SK-N-SH treated with all-trans-retinoic acid at 6 μM for 48 hours (cell line): ENCODE results near the gene TSPAN14.

ENCODE experiments used
- ARNTL ChIP-seq: fragments of 450-650 bp; formaldehyde crosslinking; IDR thresholded peaks from 2 replicates; pipeline ENCODE4 v1.5.0; 2020; ENCODE audit warnings: low read depth, mild to moderate bottlenecking, moderate library complexity, borderline replicate concordance
- GLIS3 ChIP-seq: fragments of 250-450 bp; sonication (Bioruptor Pico); IDR thresholded peaks from 2 replicates; pipeline ENCODE4 v1.5.0; 2020; ENCODE audit warnings: mild to moderate bottlenecking, moderate library complexity
- OSR1 ChIP-seq: fragments of 250-450 bp; sonication (Bioruptor Pico); IDR thresholded peaks from 2 replicates; pipeline ENCODE4 v1.8.0; 2022; ENCODE audit warnings: moderate library complexity, mild to moderate bottlenecking, inconsistent platforms
- PPARA ChIP-seq: fragments of 250-450 bp; sonication (Bioruptor Pico); IDR thresholded peaks from 2 replicates; pipeline ENCODE4 v1.5.0; 2020; ENCODE audit warnings: mild to moderate bottlenecking, borderline replicate concordance
- RARB ChIP-seq: fragments of 250-450 bp; sonication (Bioruptor Pico); IDR thresholded peaks from 2 replicates; pipeline ENCODE4 v1.8.0; 2021; ENCODE audit warnings: mild to moderate bottlenecking, moderate library complexity
- TCF4 ChIP-seq: fragments of 250-450 bp; sonication (Bioruptor Pico); IDR thresholded peaks from 2 replicates; pipeline ENCODE4 v1.8.0; 2021; ENCODE audit warnings: mild to moderate bottlenecking, moderate library complexity, borderline replicate concordance
- ZC3H10 ChIP-seq: fragments of 250-450 bp; sonication (Bioruptor Pico); IDR thresholded peaks from 2 replicates; pipeline ENCODE4 v1.5.1; 2021; ENCODE audit warnings: mild to moderate bottlenecking, moderate library complexity
- ZFP3 ChIP-seq: fragments of 250-450 bp; sonication (Bioruptor Pico); IDR thresholded peaks from 2 replicates; pipeline ENCODE4 v1.5.0; 2020; ENCODE audit warnings: mild to moderate bottlenecking, moderate library complexity
- ZFP30 ChIP-seq: fragments of 450-650 bp; formaldehyde crosslinking; IDR thresholded peaks from 2 replicates; pipeline ENCODE4 v1.5.0; 2022; ENCODE audit warnings: mild to moderate bottlenecking, moderate library complexity
- ZNF70 ChIP-seq: fragments of 450-650 bp; formaldehyde crosslinking; IDR thresholded peaks from 2 replicates; pipeline ENCODE4 v1.5.0; 2020; ENCODE audit warnings: mild to moderate bottlenecking, moderate library complexity
- TF ChIP-seq, protein P1 (sequence below): fragments of 250-450 bp; sonication (Bioruptor Pico); IDR thresholded peaks from 2 replicates; pipeline ENCODE4 v1.8.0; 2020; ENCODE audit warnings: mild to moderate bottlenecking, moderate library complexity, borderline replicate concordance

DNA sequence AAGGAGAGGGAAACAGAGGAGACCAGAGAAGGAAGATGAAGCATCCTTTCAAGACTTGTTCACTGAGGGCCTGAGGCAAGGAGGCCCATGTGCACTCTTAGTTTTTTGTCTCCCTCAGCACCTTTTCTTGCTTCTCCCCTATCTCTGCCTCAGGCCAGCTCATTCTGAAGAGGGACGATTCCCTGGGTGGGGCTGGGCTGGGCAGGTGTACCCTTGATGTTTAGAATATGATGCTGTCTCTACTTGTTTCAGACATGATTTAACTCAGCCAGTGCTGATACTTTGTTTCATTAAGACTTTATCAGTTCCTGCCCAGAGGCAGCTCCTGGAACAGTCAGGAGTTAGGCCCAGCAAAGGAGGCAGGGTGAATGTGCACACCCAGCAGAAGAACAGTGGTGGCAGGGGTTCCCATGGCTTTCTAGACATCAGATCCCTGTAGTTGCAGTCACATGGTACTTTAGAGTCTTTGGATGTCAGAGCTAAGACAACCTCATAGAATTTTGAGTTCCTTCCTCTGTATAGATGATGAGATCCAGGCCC is 42.4 kb upstream of the TSPAN14 start:
- TF ChIP-seq OSR1 (CRISPR knock-in tag), result no peak
- no peak for TF ChIP-seq ZFP3 (CRISPR knock-in tag)
- no peak for TF ChIP-seq RARB (CRISPR knock-in tag)
- no peak for TF ChIP-seq ZFP30
- TF ChIP-seq, protein P1, sequence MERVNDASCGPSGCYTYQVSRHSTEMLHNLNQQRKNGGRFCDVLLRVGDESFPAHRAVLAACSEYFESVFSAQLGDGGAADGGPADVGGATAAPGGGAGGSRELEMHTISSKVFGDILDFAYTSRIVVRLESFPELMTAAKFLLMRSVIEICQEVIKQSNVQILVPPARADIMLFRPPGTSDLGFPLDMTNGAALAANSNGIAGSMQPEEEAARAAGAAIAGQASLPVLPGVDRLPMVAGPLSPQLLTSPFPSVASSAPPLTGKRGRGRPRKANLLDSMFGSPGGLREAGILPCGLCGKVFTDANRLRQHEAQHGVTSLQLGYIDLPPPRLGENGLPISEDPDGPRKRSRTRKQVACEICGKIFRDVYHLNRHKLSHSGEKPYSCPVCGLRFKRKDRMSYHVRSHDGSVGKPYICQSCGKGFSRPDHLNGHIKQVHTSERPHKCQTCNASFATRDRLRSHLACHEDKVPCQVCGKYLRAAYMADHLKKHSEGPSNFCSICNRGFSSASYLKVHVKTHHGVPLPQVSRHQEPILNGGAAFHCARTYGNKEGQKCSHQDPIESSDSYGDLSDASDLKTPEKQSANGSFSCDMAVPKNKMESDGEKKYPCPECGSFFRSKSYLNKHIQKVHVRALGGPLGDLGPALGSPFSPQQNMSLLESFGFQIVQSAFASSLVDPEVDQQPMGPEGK, result no peak
- TF ChIP-seq TCF4, result no peak
- TF ChIP-seq PPARA, result no peak
- TF ChIP-seq ZC3H10 (CRISPR knock-in tag), result no peak
- TF ChIP-seq GLIS3 (CRISPR knock-in tag), result no peak
- no peak for TF ChIP-seq ARNTL (CRISPR knock-in tag)
- TF ChIP-seq ZNF70 (CRISPR knock-in tag), result no peak
